ENCODE data around the gene MRPL10. TPM values are rescaled to one million over a fixed set of nuclear protein-coding genes. Genes with fewer than 3 reads are reported as not detected.

Gene MRPL10
- total RNA-seq, 4 donors from 2014 or later = 34.9 to 74.9 (median 55.0) TPM

DNA sequence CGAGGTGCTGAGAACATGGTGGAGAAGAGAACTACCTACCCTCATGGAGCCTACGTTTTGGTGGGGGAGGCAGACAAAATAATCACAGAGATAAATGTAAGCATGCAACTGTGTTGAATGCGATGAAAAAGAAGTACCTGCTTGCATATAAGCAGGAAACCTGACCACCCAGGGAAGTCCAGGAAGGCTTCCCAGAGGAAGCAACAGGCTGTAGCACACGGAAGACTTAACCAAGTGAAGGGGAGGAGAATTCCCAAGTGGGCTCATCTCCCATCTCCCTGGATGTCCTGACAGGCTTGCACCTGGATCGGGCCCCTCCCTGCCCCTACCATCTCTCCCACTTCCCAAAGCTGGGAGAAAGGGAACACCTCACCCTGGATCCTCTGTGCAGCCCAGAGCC, 7.7 kb upstream of the MRPL10 start:
- 92 to 100% methylated on average over 2 to 3 of the region's 5 CpGs for WGBS, 2 donors (ENCODE audit: low coverage in 1 of 2)
- no peak for ATAC-seq
- H3K9me3 ChIP-seq = no peaks in the 10 kb centered on the region

DNA sequence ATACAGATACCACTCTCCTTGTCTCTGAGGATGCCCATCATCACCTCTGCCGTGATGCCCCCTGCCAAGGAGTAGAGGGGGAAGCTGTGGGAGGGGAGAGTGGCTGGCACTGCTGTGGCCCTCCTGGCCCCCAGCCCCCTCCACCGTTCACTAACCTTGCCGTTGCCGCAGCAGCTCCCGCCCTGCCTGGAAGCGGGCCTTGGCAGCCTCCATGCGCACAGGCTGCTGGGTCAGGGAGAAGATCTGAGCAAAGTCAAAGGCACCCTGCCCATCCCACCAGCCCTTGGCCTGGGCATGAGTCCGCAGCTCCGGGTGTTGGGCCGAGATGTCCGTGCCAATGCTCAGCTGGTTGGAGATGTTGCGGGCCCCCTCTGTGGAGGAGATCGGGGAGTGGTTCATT, 7.3 kb upstream of the MRPL10 start:
- TF ChIP-seq, protein P1, sequence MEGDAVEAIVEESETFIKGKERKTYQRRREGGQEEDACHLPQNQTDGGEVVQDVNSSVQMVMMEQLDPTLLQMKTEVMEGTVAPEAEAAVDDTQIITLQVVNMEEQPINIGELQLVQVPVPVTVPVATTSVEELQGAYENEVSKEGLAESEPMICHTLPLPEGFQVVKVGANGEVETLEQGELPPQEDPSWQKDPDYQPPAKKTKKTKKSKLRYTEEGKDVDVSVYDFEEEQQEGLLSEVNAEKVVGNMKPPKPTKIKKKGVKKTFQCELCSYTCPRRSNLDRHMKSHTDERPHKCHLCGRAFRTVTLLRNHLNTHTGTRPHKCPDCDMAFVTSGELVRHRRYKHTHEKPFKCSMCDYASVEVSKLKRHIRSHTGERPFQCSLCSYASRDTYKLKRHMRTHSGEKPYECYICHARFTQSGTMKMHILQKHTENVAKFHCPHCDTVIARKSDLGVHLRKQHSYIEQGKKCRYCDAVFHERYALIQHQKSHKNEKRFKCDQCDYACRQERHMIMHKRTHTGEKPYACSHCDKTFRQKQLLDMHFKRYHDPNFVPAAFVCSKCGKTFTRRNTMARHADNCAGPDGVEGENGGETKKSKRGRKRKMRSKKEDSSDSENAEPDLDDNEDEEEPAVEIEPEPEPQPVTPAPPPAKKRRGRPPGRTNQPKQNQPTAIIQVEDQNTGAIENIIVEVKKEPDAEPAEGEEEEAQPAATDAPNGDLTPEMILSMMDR (IDR thresholded peaks at IDR 0.05) = no peak
- TF ChIP-seq EP300 (IDR thresholded peaks at IDR 0.05) (no peak), POLR2AphosphoS5 (IDR thresholded peaks at IDR 0.05) (no peak), POLR2A (IDR thresholded peaks at IDR 0.05) (no peak)
- Histone ChIP-seq H3K27ac (no peak overlapping the region), H3K9me3 (no peaks in the 10 kb centered on the region), H3K4me1 (peaks cover 0 to 53% (median 14%) of the 10 kb centered on the region in 3 donors), H3K27me3 (no peaks in the 10 kb centered on the region), H3K36me3 (peaks cover 0 to 39% of the 10 kb centered on the region in 2 donors), H3K4me3 (no peak overlapping the region)
- WGBS, 2 donors (ENCODE audit: low coverage in 1 of 2) = no CpG with 5 or more reads among the region's 13 CpGs
- ATAC-seq = no peak

More for the DNA sequence above, 7.7 kb upstream of the MRPL10 start:
- Histone ChIP-seq H3K36me3 (peaks cover 0 to 39% of the 10 kb centered on the region in 2 donors), H3K27ac (no peak overlapping the region), H3K4me3 (no peak overlapping the region), H3K4me1 (peaks cover 0 to 53% (median 14%) of the 10 kb centered on the region in 3 donors), H3K27me3 (no peaks in the 10 kb centered on the region)
- no peak for TF ChIP-seq EP300 (IDR thresholded peaks at IDR 0.05)

DNA sequence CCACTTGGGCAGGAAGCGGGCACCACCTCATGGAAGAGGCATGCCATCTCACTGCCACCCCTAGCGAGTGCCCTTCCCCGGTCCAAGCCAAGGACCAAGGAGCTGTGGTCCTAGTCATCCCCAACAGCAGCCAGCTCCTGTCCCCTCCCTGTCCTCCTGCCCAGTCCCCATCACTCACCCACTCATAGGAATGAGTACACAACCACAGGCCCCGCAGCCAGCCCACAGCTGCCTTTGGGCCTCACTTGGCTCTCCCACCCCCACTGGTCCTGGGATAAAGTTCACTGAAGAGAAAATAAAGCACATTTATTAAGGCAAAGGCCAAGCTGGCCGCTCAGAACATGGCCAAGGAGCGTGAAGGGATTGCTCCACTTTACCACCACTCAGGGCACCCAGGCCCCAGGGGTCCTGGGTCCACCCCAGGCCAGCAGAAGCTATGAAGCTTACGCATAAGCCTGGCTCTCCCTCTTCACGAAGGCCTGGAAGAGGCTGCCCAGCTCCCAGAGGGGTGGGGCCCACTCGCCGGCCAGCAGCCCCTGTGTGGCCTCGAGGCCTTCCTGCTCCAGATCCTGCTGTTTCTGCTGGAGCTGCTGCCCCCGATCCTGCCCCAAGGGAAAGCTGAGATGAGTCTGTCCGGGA, 6.2 kb upstream of the MRPL10 start:
- WGBS, 2 donors (ENCODE audit: low coverage in 1 of 2) = 47 to 87% methylated on average over 3 of the region's 13 CpGs
- H3K4me3 ChIP-seq = no peak overlapping the region
- H3K4me1 ChIP-seq = peaks cover 0 to 46% (median 14%) of the 10 kb centered on the region in 3 donors
- no peak overlapping the region for H3K27ac ChIP-seq
- H3K9me3 ChIP-seq = no peaks in the 10 kb centered on the region
- no peaks in the 10 kb centered on the region for H3K27me3 ChIP-seq
- TF ChIP-seq POLR2A (IDR thresholded peaks at IDR 0.05) (no peak), EP300 (IDR thresholded peaks at IDR 0.05) (no peak), POLR2AphosphoS5 (IDR thresholded peaks at IDR 0.05) (no peak)
- TF ChIP-seq, protein P1 (IDR thresholded peaks at IDR 0.05) = no peak
- no peak for ATAC-seq
- H3K36me3 ChIP-seq = peaks cover 0 to 39% of the 10 kb centered on the region in 2 donors

DNA sequence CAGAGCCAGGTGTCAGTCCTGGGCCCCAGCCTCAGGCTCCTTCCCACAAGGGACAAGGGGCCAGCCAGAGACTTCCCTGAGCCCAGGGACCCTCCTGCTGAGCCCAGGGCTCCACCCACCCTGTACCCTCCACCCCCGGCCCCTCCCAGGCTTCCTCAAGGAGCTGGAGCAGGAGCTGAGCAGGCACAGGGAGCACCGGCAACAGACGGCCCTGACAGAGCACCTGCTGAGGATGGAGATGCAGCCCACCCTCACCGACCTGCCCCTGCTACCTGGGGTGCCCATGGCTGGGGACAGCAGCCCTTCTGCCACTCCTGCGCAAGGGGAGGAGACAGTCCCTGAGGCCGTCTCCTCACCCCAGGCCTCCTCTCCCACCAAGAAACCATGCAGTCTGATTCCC, 5.3 kb upstream of the MRPL10 start:
- TF ChIP-seq, protein P1 (IDR thresholded peaks at IDR 0.05) = no peak
- TF ChIP-seq POLR2AphosphoS5 (IDR thresholded peaks at IDR 0.05) (no peak), EP300 (IDR thresholded peaks at IDR 0.05) (no peak), POLR2A (IDR thresholded peaks at IDR 0.05) (no peak)
- peaks cover 0 to 39% of the 10 kb centered on the region in 2 donors for H3K36me3 ChIP-seq
- no peak overlapping the region for H3K27ac ChIP-seq
- no peaks in the 10 kb centered on the region for H3K27me3 ChIP-seq
- H3K9me3 ChIP-seq = no peaks in the 10 kb centered on the region
- H3K4me3 ChIP-seq = no peak overlapping the region
- WGBS, 2 donors (ENCODE audit: low coverage in 1 of 2) = 100% methylated on average over 2 of the region's 6 CpGs; no CpG with 5 or more reads in 1 of the 2 donors
- H3K4me1 ChIP-seq = peaks cover 0 to 49% (median 20%) of the 10 kb centered on the region in 3 donors
- ATAC-seq = no peak

DNA sequence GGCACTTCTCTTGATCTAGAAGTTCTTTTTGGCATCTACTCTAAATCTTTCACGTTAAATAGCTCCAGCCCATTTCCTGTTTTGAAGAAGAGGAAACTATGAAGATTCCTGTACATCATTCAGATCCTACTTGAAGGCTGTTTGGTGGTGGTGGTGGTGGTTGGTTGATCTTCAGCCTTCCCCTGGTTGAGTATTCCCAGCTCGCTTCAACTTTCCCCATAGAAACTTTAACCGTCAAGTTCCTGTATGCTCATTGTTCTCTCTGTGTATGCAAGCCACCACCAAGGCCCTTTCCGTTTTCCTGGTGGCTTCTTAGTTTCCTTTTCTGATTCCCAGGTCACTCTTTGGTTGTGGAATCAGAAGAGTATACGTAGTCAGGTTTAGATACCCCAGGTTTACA, 3.4 kb upstream of the MRPL10 start:
- Histone ChIP-seq H3K4me3 (no peak overlapping the region), H3K4me1 (peaks cover 0 to 47% (median 23%) of the 10 kb centered on the region in 3 donors), H3K9me3 (no peaks in the 10 kb centered on the region), H3K36me3 (peaks cover 0 to 39% of the 10 kb centered on the region in 2 donors), H3K27me3 (no peaks in the 10 kb centered on the region), H3K27ac (peak overlapping the region in 1 of 4 donors; percentile 10)
- no peak for ATAC-seq
- TF ChIP-seq POLR2A (IDR thresholded peaks at IDR 0.05) (no peak), POLR2AphosphoS5 (IDR thresholded peaks at IDR 0.05) (no peak), EP300 (IDR thresholded peaks at IDR 0.05) (no peak)
- TF ChIP-seq, protein P1 (IDR thresholded peaks at IDR 0.05) = no peak
- 49 to 63% methylated on average over 2 to 5 of the region's 5 CpGs for WGBS, 2 donors (ENCODE audit: low coverage in 1 of 2)

All from gastroesophageal sphincter (tissue), 4 donors.